ENCODE results near the gene CCNH. TPM values are rescaled to one million over a fixed set of nuclear protein-coding genes. Genes with fewer than 3 reads are reported as not detected.

CCNH gene
- polyA plus RNA-seq, 2 of the 4 experiments (the other 2 are of a cell fraction) = 74.1 to 85.1 TPM

DNA sequence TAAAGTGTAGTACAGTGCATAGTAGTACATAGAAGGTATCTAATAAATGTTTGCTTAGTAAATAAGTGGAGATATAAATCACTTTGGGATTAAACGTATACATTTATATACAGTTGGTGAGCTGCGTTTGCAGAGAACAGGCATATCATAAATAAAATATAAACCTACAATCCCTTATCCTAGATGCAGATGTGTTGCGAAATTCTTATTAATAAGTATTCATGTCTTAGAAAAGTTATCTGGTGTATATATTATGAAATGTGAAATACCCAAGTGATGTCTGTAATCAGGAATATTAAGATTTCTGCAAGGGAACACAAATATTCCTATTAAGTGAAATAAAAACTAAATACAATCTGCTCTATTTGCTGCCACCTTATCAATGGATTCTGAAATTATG, 8.8 kb downstream of the CCNH start:
- Histone ChIP-seq H3K4me2 (no peak overlapping the region), H3K4me3 (no peak overlapping the region), H3K9me3 (no peaks in the 10 kb centered on the region), H3K4me1 (0 out of 3 replicates have a peak, but pooled peaks cover 4% of the 10 kb centered on the region), H3K27ac (no peak overlapping the region)
- no peak for FAIRE-seq
- CTCF ChIA-PET = interaction anchor here (1.7 kb wide), 1 partner anchor 334 kb away, joined by 5 read pairs; no protein-coding TSS in a partner anchor
- WGBS (ENCODE audit: missing lambda C conversion rate) = 88% methylated on average over 3 of the region's 3 CpGs
- no peak for DNase-seq (ENCODE audit: low read depth in 1 of 2, low spot score in 1 of 2)
- no peak for TF ChIP-seq SREBF2 (IDR thresholded peaks at IDR 0.05)
- peak in 1 of 2 experiments; percentile 18; a peak in 1 of 4 replicates for TF ChIP-seq CEBPB (IDR thresholded peaks at IDR 0.05)
- ATAC-seq = no peak
- POLR2A ChIA-PET = no interaction called here

DNA sequence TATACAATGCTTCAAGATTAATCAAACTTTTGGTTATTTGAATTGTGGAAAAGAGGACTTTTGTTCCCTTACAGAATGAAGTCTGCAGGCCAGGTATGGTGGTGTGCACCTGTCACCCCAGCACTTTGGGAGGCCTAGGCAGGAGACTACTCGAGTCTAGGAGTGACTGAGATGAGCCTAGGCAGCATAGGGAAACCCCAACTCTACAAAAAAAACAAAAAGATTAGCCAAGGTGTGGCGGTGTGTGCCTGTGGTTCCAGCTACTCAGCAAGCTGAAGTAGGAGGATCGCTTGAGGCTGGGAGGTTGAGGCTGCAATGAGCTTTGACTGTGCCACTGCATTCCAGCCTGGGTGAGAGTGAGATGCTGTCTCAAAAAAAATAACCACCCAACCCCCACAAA, 9.3 kb downstream of the CCNH start:
- H3K4me3 ChIP-seq = no peak overlapping the region
- WGBS (ENCODE audit: missing lambda C conversion rate) = 98% methylated on average over 3 of the region's 3 CpGs
- no peak overlapping the region for H3K27ac ChIP-seq
- TF ChIP-seq KDM1A (IDR thresholded peaks at IDR 0.05; ENCODE audit: low read depth) = no peak
- TF ChIP-seq, protein P1, sequence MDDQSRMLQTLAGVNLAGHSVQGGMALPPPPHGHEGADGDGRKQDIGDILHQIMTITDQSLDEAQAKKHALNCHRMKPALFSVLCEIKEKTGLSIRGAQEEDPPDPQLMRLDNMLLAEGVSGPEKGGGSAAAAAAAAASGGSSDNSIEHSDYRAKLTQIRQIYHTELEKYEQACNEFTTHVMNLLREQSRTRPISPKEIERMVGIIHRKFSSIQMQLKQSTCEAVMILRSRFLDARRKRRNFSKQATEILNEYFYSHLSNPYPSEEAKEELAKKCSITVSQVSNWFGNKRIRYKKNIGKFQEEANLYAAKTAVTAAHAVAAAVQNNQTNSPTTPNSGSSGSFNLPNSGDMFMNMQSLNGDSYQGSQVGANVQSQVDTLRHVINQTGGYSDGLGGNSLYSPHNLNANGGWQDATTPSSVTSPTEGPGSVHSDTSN (IDR thresholded peaks at IDR 0.05) = no peak
- no peak for TF ChIP-seq POLR2A (IDR thresholded peaks at IDR 0.05; ENCODE audit: low read length)
- TF ChIP-seq FOSB (CRISPR knock-in tag; IDR thresholded peaks at IDR 0.05) = no peak
- TF ChIP-seq, protein P2, sequence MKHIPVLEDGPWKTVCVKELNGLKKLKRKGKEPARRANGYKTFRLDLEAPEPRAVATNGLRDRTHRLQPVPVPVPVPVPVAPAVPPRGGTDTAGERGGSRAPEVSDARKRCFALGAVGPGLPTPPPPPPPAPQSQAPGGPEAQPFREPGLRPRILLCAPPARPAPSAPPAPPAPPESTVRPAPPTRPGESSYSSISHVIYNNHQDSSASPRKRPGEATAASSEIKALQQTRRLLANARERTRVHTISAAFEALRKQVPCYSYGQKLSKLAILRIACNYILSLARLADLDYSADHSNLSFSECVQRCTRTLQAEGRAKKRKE (CRISPR knock-in tag; IDR thresholded peaks at IDR 0.05; ENCODE audit: low read depth) = no peak
- TF ChIP-seq ZNF302 (CRISPR knock-in tag; IDR thresholded peaks at IDR 0.05) = no peak
- no peak for TF ChIP-seq FOXS1 (CRISPR knock-in tag; IDR thresholded peaks at IDR 0.05)
- TF ChIP-seq, protein P3, sequence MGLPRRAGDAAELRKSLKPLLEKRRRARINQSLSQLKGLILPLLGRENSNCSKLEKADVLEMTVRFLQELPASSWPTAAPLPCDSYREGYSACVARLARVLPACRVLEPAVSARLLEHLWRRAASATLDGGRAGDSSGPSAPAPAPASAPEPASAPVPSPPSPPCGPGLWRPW (IDR thresholded peaks at IDR 0.05) = no peak
- FAIRE-seq = no peak
- no peak overlapping the region for H3K4me2 ChIP-seq
- CTCF ChIA-PET = interaction anchor here (1.7 kb wide), 1 partner anchor 334 kb away, joined by 5 read pairs; no protein-coding TSS in a partner anchor
- no peak for DNase-seq (ENCODE audit: low read depth in 1 of 2, low spot score in 1 of 2)
- no peak for ATAC-seq
- H3K9me3 ChIP-seq = no peaks in the 10 kb centered on the region
- H3K4me1 ChIP-seq = 0 out of 3 replicates have a peak, but pooled peaks cover 4% of the 10 kb centered on the region
- POLR2A ChIA-PET = no interaction called here

DNA sequence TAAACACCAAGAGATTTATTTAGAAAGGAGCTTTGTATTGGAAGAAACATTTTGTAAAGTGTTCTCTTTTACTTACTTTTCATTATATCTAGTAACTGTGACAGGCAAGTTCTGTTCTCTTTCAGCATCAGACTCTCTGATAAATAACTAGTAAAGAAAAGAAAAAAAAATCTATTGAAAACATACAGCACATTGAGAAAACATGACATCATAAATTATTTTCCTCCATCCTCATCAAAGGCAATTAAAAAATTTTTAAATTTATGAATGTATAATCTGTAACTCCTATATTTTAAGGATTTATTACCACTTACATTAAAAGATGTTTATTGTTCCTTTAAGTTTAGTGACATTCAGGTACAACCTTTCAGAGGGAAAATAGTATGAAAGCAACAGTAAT, 11.1 kb downstream of the CCNH start:
- Histone ChIP-seq H3K27ac (no peak overlapping the region), H3K4me1 (0 out of 3 replicates have a peak, but pooled peaks cover 4% of the 10 kb centered on the region), H3K9me3 (no peaks in the 10 kb centered on the region), H3K4me3 (no peak overlapping the region), H3K4me2 (no peak overlapping the region)
- ATAC-seq (no peak), FAIRE-seq (no peak), DNase-seq (ENCODE audit: low read depth in 1 of 2, low spot score in 1 of 2) (no peak)
- TF ChIP-seq BHLHE40 (IDR thresholded peaks at IDR 0.05; ENCODE audit: low read depth, low read length) (no peak), EHF (CRISPR knock-in tag; IDR thresholded peaks at IDR 0.05) (no peak), HDAC2 (IDR thresholded peaks at IDR 0.05) (no peak), JUNB (IDR thresholded peaks at IDR 0.05) (no peak), NR3C1 (IDR thresholded peaks at IDR 0.05) (no peak), HEYL (CRISPR knock-in tag; IDR thresholded peaks at IDR 0.05) (no peak), SMC3 (IDR thresholded peaks at IDR 0.05) (no peak), POLR2A (IDR thresholded peaks at IDR 0.05; ENCODE audit: low read length) (no peak), CBX2 (IDR thresholded peaks at IDR 0.05; ENCODE audit: borderline replicate concordance, low read depth) (no peak)
- TF ChIP-seq, protein P4, sequence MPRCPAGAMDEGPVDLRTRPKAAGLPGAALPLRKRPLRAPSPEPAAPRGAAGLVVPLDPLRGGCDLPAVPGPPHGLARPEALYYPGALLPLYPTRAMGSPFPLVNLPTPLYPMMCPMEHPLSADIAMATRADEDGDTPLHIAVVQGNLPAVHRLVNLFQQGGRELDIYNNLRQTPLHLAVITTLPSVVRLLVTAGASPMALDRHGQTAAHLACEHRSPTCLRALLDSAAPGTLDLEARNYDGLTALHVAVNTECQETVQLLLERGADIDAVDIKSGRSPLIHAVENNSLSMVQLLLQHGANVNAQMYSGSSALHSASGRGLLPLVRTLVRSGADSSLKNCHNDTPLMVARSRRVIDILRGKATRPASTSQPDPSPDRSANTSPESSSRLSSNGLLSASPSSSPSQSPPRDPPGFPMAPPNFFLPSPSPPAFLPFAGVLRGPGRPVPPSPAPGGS (IDR thresholded peaks at IDR 0.05) = no peak
- TF ChIP-seq, protein P5, sequence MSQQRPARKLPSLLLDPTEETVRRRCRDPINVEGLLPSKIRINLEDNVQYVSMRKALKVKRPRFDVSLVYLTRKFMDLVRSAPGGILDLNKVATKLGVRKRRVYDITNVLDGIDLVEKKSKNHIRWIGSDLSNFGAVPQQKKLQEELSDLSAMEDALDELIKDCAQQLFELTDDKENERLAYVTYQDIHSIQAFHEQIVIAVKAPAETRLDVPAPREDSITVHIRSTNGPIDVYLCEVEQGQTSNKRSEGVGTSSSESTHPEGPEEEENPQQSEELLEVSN (IDR thresholded peaks at IDR 0.05; ENCODE audit: borderline replicate concordance, low read depth) = no peak
- TF ChIP-seq, protein P2 (CRISPR knock-in tag; IDR thresholded peaks at IDR 0.05; ENCODE audit: low read depth) = no peak
- TF ChIP-seq, protein P6, sequence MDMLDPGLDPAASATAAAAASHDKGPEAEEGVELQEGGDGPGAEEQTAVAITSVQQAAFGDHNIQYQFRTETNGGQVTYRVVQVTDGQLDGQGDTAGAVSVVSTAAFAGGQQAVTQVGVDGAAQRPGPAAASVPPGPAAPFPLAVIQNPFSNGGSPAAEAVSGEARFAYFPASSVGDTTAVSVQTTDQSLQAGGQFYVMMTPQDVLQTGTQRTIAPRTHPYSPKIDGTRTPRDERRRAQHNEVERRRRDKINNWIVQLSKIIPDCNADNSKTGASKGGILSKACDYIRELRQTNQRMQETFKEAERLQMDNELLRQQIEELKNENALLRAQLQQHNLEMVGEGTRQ (IDR thresholded peaks at IDR 0.05) = no peak
- ChIA-PET CTCF (interaction anchor here (1.4 to 2.9 kb wide), 4 partner anchors 47 to 331 kb away, joined by 3 to 18 read pairs (median 6); no protein-coding TSS in a partner anchor), POLR2A (no interaction called here)
